Keratinocyte (primary cell): ENCODE measurements around the gene ZNF501.

Source experiments
- CTCF ChIP-seq, 3 experiments: IDR thresholded peaks in 1 of 3; conservative IDR thresholded peaks in 1 of 3; optimal IDR thresholded peaks in 1 of 3; 2 replicates in 2 of 3; 3 replicates in 1 of 3; pipeline versions ENCODE3 to v1.5.1; 2011; ENCODE audit warnings: low read length in 3 of 3, mild to moderate bottlenecking in 3 of 3, moderate library complexity in 2 of 3, control low read depth in 1 of 3, inconsistent platforms in 1 of 3; ENCODE audit not compliant: insufficient read depth in 2 of 3; ENCODE audit errors: extremely low read depth in 1 of 3
- EZH2 ChIP-seq: IDR thresholded peaks from one replicate; pipeline ENCODE4 v1.6.1; 2012; ENCODE audit warnings: inconsistent platforms, mild to moderate bottlenecking, low read length, moderate library complexity

GRCh38 chr3:44687898-44688297 is 41.5 kb upstream of the ZNF501 start:
- TF ChIP-seq EZH2 (no peak), CTCF (optimal IDR thresholded peaks at IDR 0.05 in 1 of 3, IDR thresholded peaks at IDR 0.05 in 1 of 3, conservative IDR thresholded peaks at IDR 0.05 in 1 of 3; ENCODE audit: extremely low read depth in 1 of 3, insufficient read depth in 2 of 3, low read length in 3 of 3) (no peak)
